GM12891 (cell line): ENCODE results near the gene FBLL1. TPM values are rescaled to one million over a fixed set of nuclear protein-coding genes. Genes with fewer than 3 reads are reported as not detected.

ENCODE experiments used
- DNase-seq: peaks from one replicate; pipeline ENCODE4 v3.0.0; 2011; ENCODE audit warnings: low spot score; ENCODE audit not compliant: insufficient read length
- FAIRE-seq: peaks from 2 replicates; lab custom pipeline; 2011; peaks lifted over from hg19 to GRCh38; lab: Jason Lieb, UNC
- PAX5 ChIP-seq: IDR thresholded peaks from 2 replicates; pipeline ENCODE4 v1.6.1; 2011; ENCODE audit warnings: low read length, moderate library complexity, mild to moderate bottlenecking; ENCODE audit not compliant: insufficient read depth, severe bottlenecking
- POLR2A ChIP-seq: IDR thresholded peaks from 2 replicates; pipeline ENCODE4 v1.6.1; 2011; ENCODE audit warnings: low read depth, low read length, control low read depth
- POLR2AphosphoS5 ChIP-seq: IDR thresholded peaks from 2 replicates; pipeline ENCODE4 v1.6.1; 2011; ENCODE audit warnings: low read depth, low read length, control low read depth
- POU2F2 ChIP-seq: IDR thresholded peaks from 2 replicates; pipeline ENCODE4 v1.6.1; 2011; ENCODE audit warnings: low read depth, mild to moderate bottlenecking, control low read depth, low read length, moderate library complexity
- SPI1 ChIP-seq: IDR thresholded peaks from 2 replicates; pipeline ENCODE4 v1.6.1; 2011; ENCODE audit warnings: low read depth, low read length, control low read depth
- TAF1 ChIP-seq: IDR thresholded peaks from 2 replicates; pipeline ENCODE4 v1.6.1; 2011; ENCODE audit warnings: low read depth, low read length, control low read depth
- polyA plus RNA-seq: library from polyadenylated mRNA; unstranded; fragments of >200 nt; gene quantifications from one replicate; pipeline ENCODE4 v1.2.1, GENCODE V29; 2012; ENCODE audit warnings: low read depth, missing spikeins, inconsistent platforms; ENCODE audit not compliant: missing spikeins

FBLL1 gene
- 0.33 TPM for polyA plus RNA-seq

DNA sequence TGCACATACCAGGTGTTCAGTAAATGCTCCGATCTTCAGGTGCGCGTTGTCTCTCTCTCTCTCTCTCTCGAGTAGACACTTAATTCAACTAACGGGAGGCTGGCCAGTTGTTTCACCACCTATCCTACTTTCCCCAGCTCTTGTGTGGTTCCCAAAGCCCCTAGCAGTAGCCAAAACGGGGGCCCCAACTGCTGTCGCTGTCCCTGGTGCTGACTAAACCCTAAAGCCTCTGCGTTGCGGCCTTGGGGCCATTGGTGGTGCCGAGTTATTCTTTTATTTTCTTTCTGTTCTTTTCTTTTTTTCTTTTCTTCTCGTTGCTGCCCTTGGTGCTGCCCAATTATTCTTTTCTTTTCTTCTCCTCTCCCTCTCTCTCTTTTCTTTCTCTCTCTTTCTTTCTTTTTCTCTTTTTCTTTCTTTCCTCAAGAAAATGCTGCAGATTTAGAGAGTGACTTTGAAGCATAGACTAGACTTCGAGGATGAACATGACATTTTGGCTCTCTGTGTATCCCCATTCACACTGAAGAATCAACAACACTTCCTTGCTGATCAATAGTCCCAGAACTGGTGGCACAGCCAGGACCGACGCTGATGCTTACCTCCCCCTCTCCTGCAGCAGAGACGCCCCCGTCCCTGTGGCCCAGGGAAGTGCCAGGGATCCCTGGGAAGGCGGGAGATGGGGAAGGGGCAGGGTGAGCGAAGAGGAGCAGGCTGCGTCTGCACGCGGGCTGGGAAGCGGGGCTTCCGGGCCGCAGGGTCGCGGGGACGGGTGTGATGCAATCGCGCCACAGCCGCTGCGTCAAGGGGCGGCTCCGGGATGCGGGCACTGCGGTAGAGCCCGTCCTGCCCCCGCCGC is at the start of gene FBLL1:
FBLL1 (plus strand) TSS at position 785 of the 853 bp plus-strand sequence. CDS start 200 bp downstream, outside the sequence.
- FAIRE-seq (no peak), DNase-seq (no peak)
- TF ChIP-seq SPI1 (no peak), POU2F2 (no peak), POLR2AphosphoS5 (no peak), PAX5 (no peak), TAF1 (no peak), POLR2A (no peak)

DNA sequence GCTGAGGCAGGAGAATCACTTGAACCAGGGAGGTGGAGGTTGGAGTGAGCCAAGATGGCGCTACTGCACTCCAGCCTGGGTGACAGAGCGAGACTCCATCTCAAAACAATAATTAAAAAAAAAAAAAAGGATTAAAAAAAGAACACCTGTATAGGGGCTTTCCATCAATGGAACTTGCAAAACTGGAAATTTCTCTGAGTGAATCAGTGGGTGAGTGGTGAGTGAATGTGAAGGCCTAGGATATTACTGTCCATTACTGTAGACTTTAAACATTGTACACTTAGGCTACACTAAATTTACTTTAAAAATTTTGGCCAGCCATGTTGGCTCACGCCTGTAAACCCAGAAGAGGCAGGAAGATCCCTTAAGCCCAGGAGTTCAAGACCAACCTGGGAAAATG is 48.5 kb upstream of the FBLL1 start:
- FAIRE-seq = no peak
- no peak for TF ChIP-seq SPI1
- no peak for TF ChIP-seq TAF1
- no peak for TF ChIP-seq POU2F2
- no peak for TF ChIP-seq PAX5
- TF ChIP-seq POLR2AphosphoS5 = no peak
- no peak for DNase-seq

DNA sequence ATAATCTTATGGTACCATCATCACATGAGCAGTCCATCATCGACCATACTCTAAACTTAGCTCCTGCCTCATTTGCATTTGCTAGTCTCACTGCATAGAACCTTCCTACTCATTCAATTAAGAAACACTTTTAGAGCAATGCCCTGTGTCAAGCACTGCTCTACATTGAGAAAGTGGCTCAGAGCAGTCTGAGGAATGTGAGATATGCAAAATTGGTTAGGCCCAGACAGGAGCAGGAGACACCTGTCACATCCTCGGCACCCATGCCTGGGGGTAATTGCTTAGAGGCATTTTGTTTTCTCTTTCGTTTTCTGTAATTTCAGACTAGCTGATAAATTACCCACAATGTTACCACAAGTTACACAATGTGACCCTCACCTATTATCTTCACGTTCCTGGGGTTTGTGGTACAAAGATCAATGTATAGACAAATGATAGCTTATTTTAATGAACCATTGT is 47.7 kb upstream of the FBLL1 start:
- DNase-seq (peak; percentile 47), FAIRE-seq (peak; percentile 87)
- TF ChIP-seq SPI1 (no peak), POU2F2 (peak; percentile 93)

- FAIRE-seq (no peak), DNase-seq (no peak)
- TF ChIP-seq POLR2A (no peak), PAX5 (no peak), POLR2AphosphoS5 (no peak)
Measured at GRCh38 chr5:168482361-168482760, 46.7 kb upstream of the FBLL1 start.

GRCh38 chr5:168486136-168486879 is 42.8 kb upstream of the FBLL1 start, which contains the start of gene RARS1:
RARS1 (plus strand) TSS chr5:168486471; CDS start chr5:168486499, 28 bp downstream.
- FAIRE-seq = peak; percentile 96
- DNase-seq = peak; percentile 79
- TF ChIP-seq POLR2AphosphoS5 (peak; percentile 97), POU2F2 (peak; percentile 71; the same call in 1 of the 2 replicates), SPI1 (no peak), POLR2A (peak; percentile 97), TAF1 (peak; percentile 91)

DNA sequence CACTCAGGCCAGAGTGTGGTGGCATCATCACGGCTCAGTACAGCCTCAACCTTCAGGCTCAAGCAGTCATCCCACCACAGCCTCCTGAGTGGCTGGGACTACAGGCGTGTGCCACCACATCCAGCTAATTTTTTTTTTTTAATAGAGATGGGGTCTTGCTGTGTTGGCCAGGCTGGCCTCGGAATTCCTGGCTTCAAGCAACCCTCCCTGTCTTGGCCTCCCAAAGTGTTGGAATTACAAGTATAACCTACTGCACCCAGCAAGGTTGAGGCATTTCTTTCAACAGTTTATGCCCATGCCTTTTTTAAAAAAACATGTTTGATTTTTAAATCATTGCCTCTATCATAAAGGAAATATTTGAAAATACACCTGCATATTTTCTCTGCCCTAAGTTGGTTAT is 40.0 kb upstream of the FBLL1 start:
- FAIRE-seq (no peak), DNase-seq (no peak)
- no peak for TF ChIP-seq PAX5
- no peak for TF ChIP-seq TAF1
- TF ChIP-seq POLR2AphosphoS5 = no peak
- no peak for TF ChIP-seq SPI1
- TF ChIP-seq POU2F2 = no peak
- no peak for TF ChIP-seq POLR2A

DNA sequence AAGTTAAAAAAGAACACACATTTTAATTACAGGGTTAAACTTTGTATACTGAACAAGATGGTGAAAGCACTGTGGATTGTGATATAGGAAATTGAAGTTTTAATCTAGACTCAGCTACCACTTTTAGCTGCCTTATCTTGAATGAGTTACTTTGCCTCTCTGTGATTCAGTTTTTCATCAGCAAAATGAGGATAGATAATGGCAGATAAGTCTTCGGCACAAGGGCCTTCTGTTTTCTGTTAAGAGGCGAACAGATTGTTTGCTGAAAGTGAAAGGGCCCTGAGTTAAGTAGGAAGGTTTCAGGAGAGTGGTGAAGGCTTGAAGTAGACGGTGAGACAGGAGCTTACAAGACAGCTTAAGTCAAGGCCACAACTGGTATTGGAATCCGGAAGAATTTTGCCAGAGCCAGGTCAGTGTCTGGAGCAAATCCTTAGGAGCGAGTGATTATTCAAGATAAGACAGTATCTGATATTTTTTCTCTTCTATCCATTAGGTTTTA is 35.0 kb upstream of the FBLL1 start:
- no peak for FAIRE-seq
- TF ChIP-seq TAF1 (no peak), POLR2A (no peak), POLR2AphosphoS5 (no peak), SPI1 (no peak), PAX5 (no peak), POU2F2 (no peak)
- no peak for DNase-seq

GRCh38 chr5:168502563-168503237 is 26.4 kb upstream of the FBLL1 start:
- no peak for TF ChIP-seq PAX5
- no peak for TF ChIP-seq POLR2AphosphoS5
- TF ChIP-seq SPI1 = no peak
- no peak for TF ChIP-seq POU2F2
- TF ChIP-seq POLR2A = no peak
- TF ChIP-seq TAF1 = no peak
- DNase-seq = no peak
- no peak for FAIRE-seq

GRCh38 chr5:168513861-168514428 is 15.2 kb upstream of the FBLL1 start:
- DNase-seq = no peak
- no peak for TF ChIP-seq TAF1
- no peak for TF ChIP-seq POU2F2
- TF ChIP-seq POLR2A = no peak
- TF ChIP-seq SPI1 = no peak
- no peak for TF ChIP-seq PAX5
- TF ChIP-seq POLR2AphosphoS5 = no peak
- FAIRE-seq = no peak
